GM23248 (cell line): ENCODE results near the gene TAS2R41. TPM values are rescaled to one million over a fixed set of nuclear protein-coding genes. Genes with fewer than 3 reads are reported as not detected.

Experiments used
- DNase-seq: peaks from one replicate; pipeline ENCODE4 v3.0.0-alpha.2; 2015
- H2AFZ ChIP-seq: fragments of 200-600 bp; sonication (generic); 2 replicates; pipeline ENCODE4 v1.6.1; 2016; ENCODE audit warnings: antibody characterized with exemption
- H3F3A ChIP-seq: fragments of 200-600 bp; sonication (generic); 2 replicates; pipeline ENCODE4 v1.6.1; 2016; ENCODE audit warnings: mild to moderate bottlenecking, antibody characterized with exemption, mixed run types; ENCODE audit not compliant: insufficient read depth
- H3K27ac ChIP-seq: fragments of 200-600 bp; sonication (generic); 2 replicates; pipeline ENCODE4 v1.5.1; 2016; ENCODE audit warnings: mild to moderate bottlenecking
- H3K27me3 ChIP-seq: fragments of 200-600 bp; sonication (generic); replicated peaks from 2 replicates; pipeline ENCODE4 v1.6.1; 2016; ENCODE audit warnings: mild to moderate bottlenecking; ENCODE audit not compliant: insufficient read depth
- H3K36me3 ChIP-seq: fragments of 200-600 bp; sonication (generic); 2 replicates; pipeline ENCODE4 v1.6.1; 2016; ENCODE audit warnings: low read depth, mild to moderate bottlenecking
- H3K4me1 ChIP-seq: fragments of 200-600 bp; sonication (generic); 2 replicates; pipeline ENCODE4 v1.6.1; 2016; ENCODE audit warnings: mild to moderate bottlenecking; ENCODE audit not compliant: insufficient read depth
- H3K4me2 ChIP-seq: fragments of 200-600 bp; sonication (generic); one replicate; pipeline ENCODE4 v1.6.1; 2016; ENCODE audit warnings: mild to moderate bottlenecking; ENCODE audit not compliant: unreplicated experiment
- H3K4me3 ChIP-seq: fragments of 200-600 bp; sonication (generic); 2 replicates; pipeline ENCODE4 v1.5.1; 2016; ENCODE audit warnings: mild to moderate bottlenecking
- H3K79me2 ChIP-seq: fragments of 200-600 bp; sonication (generic); 2 replicates; pipeline ENCODE4 v1.6.1; 2016; ENCODE audit warnings: mild to moderate bottlenecking; ENCODE audit not compliant: insufficient read depth
- H3K9ac ChIP-seq: fragments of 200-600 bp; sonication (generic); 2 replicates; pipeline ENCODE4 v1.6.1; 2016; ENCODE audit warnings: mild to moderate bottlenecking
- H3K9me2 ChIP-seq: fragments of 200-600 bp; sonication (generic); 2 replicates; pipeline ENCODE4 v1.6.1; 2016; ENCODE audit warnings: mixed run types, mild to moderate bottlenecking, moderate library complexity; ENCODE audit not compliant: insufficient read depth
- H3K9me3 ChIP-seq: fragments of 200-600 bp; sonication (generic); one replicate; pipeline ENCODE4 v1.6.1; 2017; ENCODE audit warnings: low read depth
- H4K20me1 ChIP-seq: fragments of 200-600 bp; sonication (generic); 2 replicates; pipeline ENCODE4 v1.6.0; 2016; ENCODE audit not compliant: insufficient read depth
- EZH2 ChIP-seq: fragments of 200-600 bp; sonication (generic); IDR thresholded peaks from 2 replicates; pipeline ENCODE4 v1.6.1; 2018; ENCODE audit warnings: antibody characterized with exemption, mild to moderate bottlenecking; ENCODE audit not compliant: insufficient read depth, poor library complexity, severe bottlenecking
- EZH2phosphoT487 ChIP-seq: fragments of 200-600 bp; sonication (generic); IDR thresholded peaks from 2 replicates; pipeline ENCODE4 v1.6.1; 2018; ENCODE audit warnings: antibody characterized with exemption, moderate library complexity, mild to moderate bottlenecking, low read depth; ENCODE audit not compliant: insufficient read depth
- WGBS, 2 experiments: methylation state at CpG; one replicate each; pipeline ENCODE4 v1.1.6; 2015 to 2017; ENCODE audit warnings: low lambda C conversion rate in 2 of 2, low coverage in 1 of 2; ENCODE audit errors: missing lambda C conversion rate in 2 of 2; 5-methylcytosine and 5-hydroxymethylcytosine counted together
- in situ Hi-C: fragments of 300-500 bp; cut with MboI; formaldehyde crosslinking; loops from 2 replicates; pipeline ENCODE4 v1.15.0; 2020
- polyA plus RNA-seq: library from polyadenylated mRNA; unstranded; fragments of >200 nt; fragmentation: Nextera tagmentation; extraction: Ambion mirVana; gene quantifications from 2 replicates; pipeline ENCODE4 v1.2.1, GENCODE V29; 2016
- total RNA-seq: library from RNA; depleted of rRNA; stranded (reverse); fragments of >200 nt; shearing (Covaris generic); gene quantifications from 2 replicates; pipeline ENCODE4 v1.2.3, GENCODE V29; 2014

The TAS2R41 gene
- total and polyA plus RNA-seq, 2 experiments from 2014 or later: not detected

- Histone ChIP-seq H3K9me2 (no peaks in the 10 kb centered on the region), H4K20me1 (no peaks in the 10 kb centered on the region), H3K4me1 (no peaks in the 10 kb centered on the region), H2AFZ (no peak overlapping the region), H3K36me3 (no peaks in the 10 kb centered on the region), H3F3A (no peaks in the 10 kb centered on the region), H3K27ac (no peak overlapping the region), H3K79me2 (no peaks in the 10 kb centered on the region), H3K27me3 (no peaks in the 10 kb centered on the region), H3K4me3 (no peak overlapping the region), H3K9ac (no peak overlapping the region), H3K4me2 (no peak overlapping the region), H3K9me3 (no peaks in the 10 kb centered on the region)
- in situ Hi-C loops: no loop called here
- WGBS, 2 experiments: 61 to 62% methylated on average over 3 of the region's 3 CpGs
- no peak for DNase-seq
- TF ChIP-seq EZH2phosphoT487: no peak
- no peak for TF ChIP-seq EZH2
Observed at GRCh38 chr7:143507094-143507518, 29.4 kb downstream of the TAS2R41 start.

- no peak for TF ChIP-seq EZH2phosphoT487
- no peak for TF ChIP-seq EZH2
- no peaks in the 10 kb centered on the region for H3K9me2 ChIP-seq
- DNase-seq: no peak
- H3K4me1 ChIP-seq: peaks cover 3% of the 10 kb centered on the region
- H3K9me3 ChIP-seq: no peaks in the 10 kb centered on the region
- no peaks in the 10 kb centered on the region for H3K27me3 ChIP-seq
- in situ Hi-C loops: no loop called here
- H2AFZ ChIP-seq: no peak overlapping the region
- no peaks in the 10 kb centered on the region for H3K79me2 ChIP-seq
- no peaks in the 10 kb centered on the region for H3K36me3 ChIP-seq
- WGBS, 2 experiments: 86 to 92% methylated on average over 5 of the region's 5 CpGs
- H3K9ac ChIP-seq: no peak overlapping the region
- H3K4me2 ChIP-seq: no peak overlapping the region
- H3K4me3 ChIP-seq: no peak overlapping the region
- H4K20me1 ChIP-seq: no peaks in the 10 kb centered on the region
- no peak overlapping the region for H3K27ac ChIP-seq
- H3F3A ChIP-seq: no peaks in the 10 kb centered on the region
Observed at GRCh38 chr7:143507534-143508055, 29.9 kb downstream of the TAS2R41 start.

- no peaks in the 10 kb centered on the region for H3K79me2 ChIP-seq
- no peak for DNase-seq
- H3F3A ChIP-seq: no peaks in the 10 kb centered on the region
- H3K9me2 ChIP-seq: no peaks in the 10 kb centered on the region
- H3K4me2 ChIP-seq: no peak overlapping the region
- peaks cover 15% of the 10 kb centered on the region for H3K4me1 ChIP-seq
- no peak overlapping the region for H3K27ac ChIP-seq
- in situ Hi-C loops: no loop called here
- H3K4me3 ChIP-seq: no peak overlapping the region
- WGBS, 2 experiments: 65% methylated on average over 57 to 59 of the region's 65 CpGs
- no peaks in the 10 kb centered on the region for H3K9me3 ChIP-seq
- H3K27me3 ChIP-seq: no peaks in the 10 kb centered on the region
- no peak for TF ChIP-seq EZH2phosphoT487
- no peak for TF ChIP-seq EZH2
- no peak overlapping the region for H3K9ac ChIP-seq
- no peak overlapping the region; the same call in 1 of the 2 replicates for H2AFZ ChIP-seq
- H4K20me1 ChIP-seq: no peaks in the 10 kb centered on the region
- no peaks in the 10 kb centered on the region for H3K36me3 ChIP-seq
Observed at GRCh38 chr7:143510854-143511592, 33.4 kb downstream of the TAS2R41 start.

- no peaks in the 10 kb centered on the region for H3K79me2 ChIP-seq
- no peak overlapping the region for H3K4me2 ChIP-seq
- H3K4me3 ChIP-seq: no peak overlapping the region
- H3K4me1 ChIP-seq: peaks cover 15% of the 10 kb centered on the region
- H2AFZ ChIP-seq: no peak overlapping the region; the same call in 1 of the 2 replicates
- no peaks in the 10 kb centered on the region for H3K27me3 ChIP-seq
- TF ChIP-seq EZH2: no peak
- no peak for TF ChIP-seq EZH2phosphoT487
- no peak overlapping the region for H3K27ac ChIP-seq
- no peak overlapping the region for H3K9ac ChIP-seq
- no peaks in the 10 kb centered on the region for H3K9me2 ChIP-seq
- 91 to 92% methylated on average over 21 to 23 of the region's 23 CpGs for WGBS, 2 experiments
- H3K9me3 ChIP-seq: no peaks in the 10 kb centered on the region
- H3F3A ChIP-seq: no peaks in the 10 kb centered on the region
- H3K36me3 ChIP-seq: no peaks in the 10 kb centered on the region
- no peak for DNase-seq
- no peaks in the 10 kb centered on the region for H4K20me1 ChIP-seq
- in situ Hi-C loops: no loop called here
Observed at GRCh38 chr7:143511593-143512047, 33.9 kb downstream of the TAS2R41 start.
